Activated CD4-positive, alpha-beta T cell treated with anti-CD3 and anti-CD28 coated beads, Interleukin-2, Interleukin-6, amounts not matched to agents 100 ng/mL and 50 ng/mL, durations not matched to agents 16 hours and 8 hours (primary cell): ENCODE data around the gene EFNB1.

Experiments used
- DNase-seq: peaks from one replicate; pipeline ENCODE4 v3.0.0-alpha.2; 2020

The EFNB1 gene

GRCh38 chrX:68827848-68828624 lies 785 bp upstream of the EFNB1 start:
- DNase-seq = peak; percentile 86

- DNase-seq = peak; percentile 6
Measured at GRCh38 chrX:68829582-68830418, 979 bp downstream of the EFNB1 start.

- DNase-seq = no peak
Measured at GRCh38 chrX:68830419-68831404, 1.9 kb downstream of the EFNB1 start.

DNA sequence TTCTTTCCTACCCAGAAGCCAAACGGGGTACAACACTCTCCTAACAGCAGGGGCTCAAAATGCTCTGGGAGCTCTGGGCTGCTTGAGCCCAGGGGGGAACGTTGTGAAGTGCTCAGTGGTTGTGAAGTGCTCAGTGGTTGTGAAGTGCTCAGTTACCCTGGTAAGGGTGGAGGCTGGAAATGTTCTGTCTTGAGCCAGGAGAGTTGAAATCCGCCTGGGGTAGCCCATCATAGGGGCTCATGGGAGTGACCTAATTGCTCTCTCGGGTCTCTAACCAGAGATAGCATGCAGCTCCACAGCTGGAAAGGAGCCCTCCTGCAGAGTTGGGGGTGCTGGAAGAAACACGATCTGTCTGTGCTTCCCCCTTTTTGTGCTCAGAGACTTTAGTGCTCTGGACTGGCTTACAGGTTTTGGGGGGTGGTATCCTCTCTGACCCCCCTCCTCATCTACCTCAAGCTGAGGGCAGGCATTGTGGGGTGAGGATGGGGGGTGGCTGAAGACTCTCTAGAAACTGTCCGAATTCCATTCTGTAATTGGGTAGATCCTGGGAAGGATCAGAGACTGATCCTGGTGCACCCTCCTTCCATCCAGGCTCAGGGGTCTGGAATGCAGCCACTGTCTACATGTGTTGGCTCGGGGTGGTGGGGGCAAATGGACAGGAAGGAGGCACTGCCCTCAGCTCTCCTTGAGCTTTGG lies 2.7 kb downstream of the EFNB1 start:
- DNase-seq = no peak

DNA sequence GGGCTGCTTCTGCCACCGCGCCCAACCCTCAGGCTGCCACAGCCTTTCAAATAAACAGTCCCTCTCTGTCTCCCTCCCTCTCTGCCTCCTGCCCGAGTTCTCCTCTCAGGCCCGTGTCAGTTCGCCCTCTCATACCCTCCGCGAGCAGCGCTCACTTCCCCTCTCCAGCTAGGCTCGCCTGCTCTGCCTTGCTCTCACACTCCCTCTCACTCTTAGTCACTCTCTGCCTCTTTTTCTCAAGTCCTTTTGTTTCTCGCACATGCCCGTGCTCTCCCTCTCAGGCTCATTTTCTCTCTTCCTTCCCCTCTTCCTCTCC lies 3.2 kb downstream of the EFNB1 start:
- DNase-seq = peak; percentile 51

GRCh38 chrX:68832516-68833447 lies 4.0 kb downstream of the EFNB1 start:
- no peak for DNase-seq

DNA sequence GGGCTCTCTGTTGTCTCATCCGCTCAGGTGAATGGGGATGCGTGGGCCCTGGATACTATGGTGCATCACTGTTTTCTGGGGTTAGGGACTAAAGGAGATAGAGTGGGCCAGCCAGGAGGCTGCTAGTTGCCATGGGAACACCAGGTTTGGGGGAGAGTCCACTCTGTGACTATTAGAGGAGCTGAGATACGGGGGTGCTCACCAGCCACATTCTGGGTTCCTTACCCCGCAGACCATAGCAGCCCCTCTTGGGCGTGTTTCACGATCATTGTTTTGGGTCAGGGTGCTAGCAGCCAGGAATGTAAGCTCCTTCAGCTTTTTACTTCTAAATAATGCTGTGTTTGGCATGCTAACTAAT lies 4.6 kb downstream of the EFNB1 start:
- no peak for DNase-seq

DNA sequence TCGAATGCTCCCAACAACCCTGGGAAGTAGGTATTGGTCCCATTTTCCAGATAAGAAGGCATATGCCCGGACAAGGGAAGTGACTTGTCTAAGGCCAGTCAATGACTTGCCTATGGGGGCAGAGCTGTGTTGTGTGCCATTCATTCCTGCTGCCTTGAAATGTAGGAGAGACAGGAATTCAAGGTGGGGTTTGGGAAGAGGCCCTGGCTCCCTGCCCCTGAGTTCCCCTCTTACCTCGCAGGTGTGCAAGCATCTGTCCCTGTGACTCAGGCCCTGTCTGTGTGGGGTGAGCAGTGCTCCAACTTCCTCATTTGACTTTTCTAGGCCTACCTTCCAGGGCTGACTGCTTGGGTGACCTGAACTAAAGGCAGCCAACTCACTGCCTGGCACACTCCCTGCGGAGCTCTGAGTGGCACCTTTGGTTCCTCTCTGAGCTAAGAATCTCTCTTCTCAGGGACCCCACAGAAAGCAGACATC lies 5.1 kb downstream of the EFNB1 start:
- no peak for DNase-seq

DNA sequence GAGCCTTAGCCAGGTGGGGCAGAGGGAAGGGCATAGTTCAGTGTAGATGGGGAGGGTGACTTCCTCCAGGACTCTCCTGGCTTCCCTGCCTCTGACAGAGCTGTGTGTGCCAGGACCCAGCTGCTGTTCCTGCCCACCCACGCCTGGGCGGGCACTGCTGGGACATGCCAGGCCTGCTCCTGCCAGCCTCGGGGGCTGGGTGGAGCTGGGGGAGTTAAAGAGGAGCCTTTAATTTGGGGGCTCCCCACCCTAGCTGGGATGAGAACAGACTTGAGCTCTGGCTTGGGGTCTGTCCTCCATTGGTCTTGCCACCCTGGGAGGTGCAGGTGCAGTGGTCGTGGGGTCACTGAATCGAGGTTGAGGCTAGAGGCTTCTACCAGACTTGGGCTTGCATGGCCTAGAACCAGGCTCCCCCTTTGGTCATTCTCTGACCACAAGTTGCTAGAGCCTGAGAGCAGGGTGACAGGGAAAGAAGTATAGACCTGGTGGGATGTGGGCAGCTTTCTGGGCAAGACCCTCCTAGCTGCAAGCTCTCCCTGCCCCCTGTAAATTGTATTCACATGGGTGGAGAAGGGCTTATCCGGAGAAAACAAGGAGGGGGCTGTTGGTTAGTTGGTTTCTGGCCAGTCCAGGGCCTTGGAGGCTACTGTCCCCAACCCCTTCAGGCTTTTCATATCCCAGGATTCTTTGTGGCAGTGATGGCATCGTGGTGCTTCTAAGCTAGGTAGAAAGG lies 5.7 kb downstream of the EFNB1 start:
- no peak for DNase-seq

DNA sequence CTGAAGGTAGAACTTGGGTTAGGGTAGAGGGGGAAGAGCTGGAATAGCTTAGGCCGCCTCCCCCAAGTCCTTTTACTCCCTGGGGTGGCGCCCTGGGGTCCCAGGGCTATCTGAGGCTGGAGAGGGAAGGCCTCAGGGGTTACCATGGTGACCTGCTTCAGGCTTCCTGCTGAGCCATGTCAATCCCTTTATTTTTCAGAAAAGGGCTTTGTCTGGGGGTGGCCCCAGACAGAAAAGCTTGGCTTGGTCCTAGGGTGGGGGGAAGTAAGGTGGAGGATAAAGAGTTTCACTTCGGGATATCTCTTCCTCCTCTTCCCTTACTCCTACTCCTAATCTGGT lies 6.3 kb downstream of the EFNB1 start:
- no peak for DNase-seq

GRCh38 chrX:68835468-68835867 lies 6.6 kb downstream of the EFNB1 start:
- DNase-seq = no peak

GRCh38 chrX:68837119-68837518 lies 8.3 kb downstream of the EFNB1 start:
- DNase-seq = no peak

GRCh38 chrX:68838571-68838910 lies 9.7 kb downstream of the EFNB1 start:
- no peak for DNase-seq

DNA sequence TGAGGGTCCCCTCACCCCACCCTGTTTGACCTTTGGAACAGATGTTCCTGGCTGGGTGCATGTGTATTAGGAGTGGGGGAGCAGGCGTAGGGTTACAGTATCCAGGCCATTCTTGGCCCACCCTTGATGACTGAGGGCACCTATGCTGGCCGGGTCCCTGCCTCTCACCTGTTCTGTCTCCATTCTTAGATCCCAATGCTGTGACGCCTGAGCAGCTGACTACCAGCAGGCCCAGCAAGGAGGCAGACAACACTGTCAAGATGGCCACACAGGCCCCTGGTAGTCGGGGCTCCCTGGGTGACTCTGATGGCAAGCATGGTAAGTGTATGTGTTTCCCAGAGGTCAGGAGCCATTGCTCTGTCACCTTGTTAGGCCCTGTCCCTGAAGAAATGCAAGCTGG lies 10.9 kb downstream of the EFNB1 start:
- DNase-seq = no peak

- DNase-seq = no peak
Measured at GRCh38 chrX:68840256-68840655, 11.4 kb downstream of the EFNB1 start.

DNA sequence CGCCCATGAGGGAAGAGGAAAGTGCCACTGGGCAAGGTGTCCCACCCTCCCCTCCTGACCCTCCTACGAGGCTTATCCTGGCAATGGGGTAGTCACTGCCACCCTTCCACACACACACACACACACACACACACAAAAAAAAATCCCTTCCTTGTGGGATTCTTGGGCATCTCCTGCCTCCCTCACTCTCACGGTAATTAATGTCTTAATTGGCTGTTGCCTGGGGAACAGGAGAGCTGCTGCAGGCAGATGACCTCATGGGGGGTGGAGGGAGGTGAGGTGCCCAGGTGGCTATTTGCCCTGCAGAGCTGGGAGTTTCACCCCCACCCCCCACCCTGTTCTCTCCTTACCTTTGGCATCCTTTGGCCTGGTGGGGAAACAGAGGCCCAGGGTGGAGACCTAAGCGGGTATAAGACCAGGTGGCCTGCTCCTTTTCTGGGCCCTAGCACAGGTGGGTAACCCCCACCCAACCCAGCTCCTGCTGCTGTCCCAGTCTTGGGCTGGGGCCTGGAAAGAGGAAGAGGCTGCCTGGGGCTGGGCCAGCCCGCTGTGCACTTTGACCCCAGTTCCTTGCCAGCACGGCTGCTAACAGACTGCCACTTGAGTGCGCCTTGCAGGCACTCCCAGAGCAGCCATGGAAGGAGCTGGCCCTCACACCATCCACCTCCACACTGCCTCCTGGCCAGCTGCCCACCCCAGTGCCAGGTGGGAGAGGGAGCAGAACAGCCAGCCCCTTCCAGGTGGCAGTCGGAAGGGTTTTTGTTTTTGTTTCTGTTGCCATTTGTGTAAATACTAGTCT lies 12.6 kb downstream of the EFNB1 start:
- DNase-seq = no peak

GRCh38 chrX:68842351-68842750 lies 13.5 kb downstream of the EFNB1 start:
- DNase-seq = no peak

DNA sequence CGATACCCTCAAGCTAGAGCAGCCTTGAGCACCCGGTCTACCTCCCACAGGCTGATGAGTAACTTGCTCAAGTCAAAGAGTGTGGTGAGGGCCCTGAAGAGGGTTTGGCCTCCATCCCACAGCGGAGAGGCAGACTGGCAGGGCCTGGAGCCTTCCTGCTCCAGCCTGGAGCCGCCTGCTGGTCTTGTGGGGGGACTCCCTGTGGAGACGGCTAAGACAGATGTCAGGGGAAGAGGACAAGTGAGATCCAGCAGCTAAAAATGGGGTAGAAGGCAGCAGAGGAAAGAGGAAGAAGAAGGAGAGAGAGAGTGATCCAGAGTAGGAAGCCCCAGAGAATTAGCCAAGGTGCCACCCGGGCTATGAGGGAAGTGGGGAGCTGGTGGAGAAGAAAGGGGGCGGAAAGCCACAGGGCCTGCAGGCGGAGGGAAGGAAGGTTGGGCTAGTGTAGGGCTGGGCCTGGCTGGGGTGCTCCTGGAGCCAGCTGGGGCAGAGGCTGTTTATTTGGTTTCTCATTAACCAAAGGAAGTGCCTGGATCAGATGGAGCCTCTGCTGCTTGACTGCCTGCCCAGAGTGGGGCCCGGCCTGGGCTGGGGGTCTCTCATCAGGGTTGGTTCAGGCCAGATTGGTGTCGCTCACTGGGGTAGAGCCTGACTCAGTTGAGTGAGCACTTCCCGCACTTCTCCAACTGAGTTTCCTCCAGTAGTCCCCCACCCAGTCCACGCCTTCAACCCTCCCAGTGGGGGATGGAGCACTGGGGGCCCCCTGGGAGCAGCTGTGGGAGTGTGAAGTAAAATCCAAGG lies 14.2 kb downstream of the EFNB1 start:
- no peak for DNase-seq

DNA sequence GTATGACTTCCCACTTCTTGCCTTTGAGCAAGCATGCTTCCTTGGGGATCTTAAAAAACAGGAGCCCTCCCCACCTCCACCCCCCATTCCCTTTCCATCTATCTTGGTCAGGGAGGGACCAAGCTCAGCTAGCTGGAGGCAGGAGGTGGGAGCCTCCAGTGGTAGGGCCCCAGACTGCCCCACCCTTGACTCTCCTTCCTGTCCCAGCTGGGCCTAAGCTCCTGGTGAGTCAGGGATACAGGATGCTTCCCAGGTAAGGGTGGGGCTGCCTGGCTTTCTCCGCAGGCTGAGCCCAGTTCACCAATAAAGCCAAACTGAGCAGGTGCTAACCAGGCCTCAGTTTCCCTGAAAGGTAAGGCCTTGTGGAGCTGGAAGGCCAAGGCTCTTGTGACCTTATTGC lies 15.2 kb downstream of the EFNB1 start:
- no peak for DNase-seq
